NCI-H82 (cell line): ENCODE data around the gene SESTD1.
"Not testable (repeated sequence)": the region's sequence is repeated elsewhere in the genome, so short reads cannot be mapped to it uniquely, and the experiment has no call there.

Experiments used
- DNase-seq: peaks from one replicate; lab custom pipeline; 2025; lab: John Stamatoyannopoulos, UW

SESTD1 gene

GRCh38 chr2:179237209-179237946, 27.3 kb downstream of the SESTD1 start:
- no peak for DNase-seq

- no peak for DNase-seq
Measured at GRCh38 chr2:179235463-179236108, 29.0 kb downstream of the SESTD1 start.

GRCh38 chr2:179234658-179235240, 29.9 kb downstream of the SESTD1 start:
- no peak for DNase-seq

- DNase-seq: no peak
Measured at GRCh38 chr2:179233626-179234430, 30.8 kb downstream of the SESTD1 start.

- no peak for DNase-seq
Measured at GRCh38 chr2:179233083-179233490, 31.5 kb downstream of the SESTD1 start.

- DNase-seq: no peak
Measured at GRCh38 chr2:179226961-179227259, 37.7 kb downstream of the SESTD1 start.

- no peak for DNase-seq
Measured at GRCh38 chr2:179226203-179226960, 38.2 kb downstream of the SESTD1 start.

- DNase-seq: no peak
Measured at GRCh38 chr2:179224361-179224760, 40.3 kb downstream of the SESTD1 start.

- no peak for DNase-seq
Measured at GRCh38 chr2:179222076-179222475, 42.6 kb downstream of the SESTD1 start.

GRCh38 chr2:179218848-179219594, 45.6 kb downstream of the SESTD1 start:
- peak; percentile 78 for DNase-seq

GRCh38 chr2:179214671-179215070, 50.0 kb downstream of the SESTD1 start:
- not testable (repeated sequence) for DNase-seq

GRCh38 chr2:179211355-179211754, 53.3 kb downstream of the SESTD1 start:
- DNase-seq: no peak

- DNase-seq: not testable (repeated sequence)
Measured at GRCh38 chr2:179208277-179208676, 56.4 kb downstream of the SESTD1 start.

GRCh38 chr2:179207047-179207446, 57.6 kb downstream of the SESTD1 start:
- DNase-seq: no peak

- DNase-seq: peak; percentile 51
Measured at GRCh38 chr2:179201869-179202268, 62.8 kb downstream of the SESTD1 start.

GRCh38 chr2:179195926-179196590, 68.6 kb downstream of the SESTD1 start:
- DNase-seq: not testable (repeated sequence)

GRCh38 chr2:179195141-179195540, 69.5 kb downstream of the SESTD1 start:
- DNase-seq: no peak

GRCh38 chr2:179193759-179194394, 70.8 kb downstream of the SESTD1 start:
- DNase-seq: no peak

GRCh38 chr2:179191110-179191509, 73.5 kb downstream of the SESTD1 start:
- DNase-seq: no peak

GRCh38 chr2:179186126-179186525, 78.5 kb downstream of the SESTD1 start:
- no peak for DNase-seq
